Peyer's patch (tissue), 4 donors: ENCODE data around the gene POU5F1. TPM values are rescaled to one million over a fixed set of nuclear protein-coding genes. Genes with fewer than 3 reads are reported as not detected.
"Not testable (repeated sequence)": the region's sequence is repeated elsewhere in the genome, so short reads cannot be mapped to it uniquely, and the experiment has no call there.

Experiments
- DNase-seq, 3 donors: peaks; one replicate each; pipeline ENCODE4 v3.0.0-alpha.2; 2017 to 2019
- H3K27ac ChIP-seq, 4 donors: fragments of 200-600 bp; sonication (generic); one replicate each; pipeline ENCODE4 v1.5.1; 2016 to 2019
- H3K27me3 ChIP-seq, 2 donors: fragments of 200-600 bp; sonication (generic); one replicate each; pipeline ENCODE4 v1.5.1; 2019
- H3K36me3 ChIP-seq, 3 donors: fragments of 200-600 bp; sonication (generic); one replicate each; pipeline ENCODE4 v1.5.1; 2016 to 2019
- H3K4me1 ChIP-seq, 4 donors: fragments of 200-600 bp; sonication (generic); one replicate each; pipeline ENCODE4 v1.5.1; 2016 to 2019
- H3K4me3 ChIP-seq, 4 donors: fragments of 200-600 bp; sonication (generic); 1 replicate in 3 of 4; 2 replicates in 1 of 4; pipeline ENCODE4 v1.5.1; 2016 to 2019; ENCODE audit warnings: mild to moderate bottlenecking in 1 of 4
- H3K9me3 ChIP-seq, 4 donors: fragments of 200-600 bp; sonication (generic); one replicate each; pipeline ENCODE4 v1.5.1; 2016 to 2019; ENCODE audit warnings: mild to moderate bottlenecking in 1 of 4
- POLR2A ChIP-seq, 2 donors: fragments of 450-650 bp; IDR thresholded peaks; one replicate each; pipeline ENCODE4 v1.5.1; 2017; ENCODE audit warnings: antibody characterized with exemption in 2 of 2, mild to moderate bottlenecking in 2 of 2, moderate library complexity in 2 of 2
- total RNA-seq, 4 donors: library from RNA; depleted of rRNA; stranded (reverse); fragments of >200 nt; gene quantifications; one replicate each; pipeline ENCODE4 v1.1.0, GENCODE V29; 2016
- TF ChIP-seq, protein P1 (sequence below), 6 experiments: fragments of 450-650 bp in 4 of 6; fragments of 200-600 bp in 2 of 6; sonication (generic) in 1 of 6; IDR thresholded peaks; one replicate each; pipeline ENCODE4 v1.5.1; 2017 to 2019; ENCODE audit warnings: antibody characterized with exemption in 6 of 6, mild to moderate bottlenecking in 3 of 6, moderate library complexity in 1 of 6

Gene POU5F1
- total RNA-seq, 4 donors from 2014 or later = 14.9 to 121 (median 45.0) TPM

- Histone ChIP-seq H3K27ac (no peak overlapping the region), H3K4me1 (no peaks in the 10 kb centered on the region), H3K9me3 (no peaks in the 10 kb centered on the region), H3K4me3 (no peak overlapping the region), H3K27me3 (no peaks in the 10 kb centered on the region), H3K36me3 (peaks cover 0 to 25% (median 0%) of the 10 kb centered on the region in 3 donors)
- no peak for DNase-seq
- TF ChIP-seq POLR2A (IDR thresholded peaks at IDR 0.05) = no peak
Observed at GRCh38 chr6:31174378-31174777, 3.9 kb upstream of the POU5F1 start.

- Histone ChIP-seq H3K9me3 (no peaks in the 10 kb centered on the region), H3K36me3 (peaks cover 0 to 25% (median 0%) of the 10 kb centered on the region in 3 donors), H3K27me3 (no peaks in the 10 kb centered on the region), H3K4me1 (no peaks in the 10 kb centered on the region), H3K27ac (no peak overlapping the region), H3K4me3 (no peak overlapping the region)
- TF ChIP-seq POLR2A (IDR thresholded peaks at IDR 0.05) = no peak
- TF ChIP-seq, protein P1, sequence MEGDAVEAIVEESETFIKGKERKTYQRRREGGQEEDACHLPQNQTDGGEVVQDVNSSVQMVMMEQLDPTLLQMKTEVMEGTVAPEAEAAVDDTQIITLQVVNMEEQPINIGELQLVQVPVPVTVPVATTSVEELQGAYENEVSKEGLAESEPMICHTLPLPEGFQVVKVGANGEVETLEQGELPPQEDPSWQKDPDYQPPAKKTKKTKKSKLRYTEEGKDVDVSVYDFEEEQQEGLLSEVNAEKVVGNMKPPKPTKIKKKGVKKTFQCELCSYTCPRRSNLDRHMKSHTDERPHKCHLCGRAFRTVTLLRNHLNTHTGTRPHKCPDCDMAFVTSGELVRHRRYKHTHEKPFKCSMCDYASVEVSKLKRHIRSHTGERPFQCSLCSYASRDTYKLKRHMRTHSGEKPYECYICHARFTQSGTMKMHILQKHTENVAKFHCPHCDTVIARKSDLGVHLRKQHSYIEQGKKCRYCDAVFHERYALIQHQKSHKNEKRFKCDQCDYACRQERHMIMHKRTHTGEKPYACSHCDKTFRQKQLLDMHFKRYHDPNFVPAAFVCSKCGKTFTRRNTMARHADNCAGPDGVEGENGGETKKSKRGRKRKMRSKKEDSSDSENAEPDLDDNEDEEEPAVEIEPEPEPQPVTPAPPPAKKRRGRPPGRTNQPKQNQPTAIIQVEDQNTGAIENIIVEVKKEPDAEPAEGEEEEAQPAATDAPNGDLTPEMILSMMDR (IDR thresholded peaks at IDR 0.05) = no peak
- DNase-seq = no peak
Observed at GRCh38 chr6:31173406-31173805, 2.9 kb upstream of the POU5F1 start.

DNA sequence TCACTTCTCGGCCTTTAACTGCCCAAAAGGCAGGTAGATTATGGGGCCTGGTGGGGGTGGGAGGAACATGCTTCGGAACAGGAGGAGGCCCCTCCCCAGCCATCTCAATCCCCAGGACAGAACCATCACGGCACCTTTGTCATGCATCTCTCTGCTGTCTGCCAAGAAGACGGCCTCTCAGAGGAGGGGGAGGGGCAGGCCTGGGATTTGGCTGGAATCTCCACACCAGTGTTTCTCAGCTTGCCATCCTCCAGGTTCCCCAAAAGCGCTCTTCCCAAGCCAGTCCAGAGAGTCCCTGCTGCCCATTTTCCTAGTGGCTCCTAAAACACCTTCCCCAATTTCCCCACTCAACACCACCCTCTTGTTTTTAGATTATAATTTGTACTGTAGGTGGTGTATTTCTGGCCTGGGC is 2.5 kb upstream of the POU5F1 start:
- Histone ChIP-seq H3K27me3 (no peaks in the 10 kb centered on the region), H3K4me1 (no peaks in the 10 kb centered on the region), H3K9me3 (no peaks in the 10 kb centered on the region), H3K27ac (no peak overlapping the region), H3K4me3 (no peak overlapping the region), H3K36me3 (peaks cover 0 to 25% (median 0%) of the 10 kb centered on the region in 3 donors)
- TF ChIP-seq POLR2A (IDR thresholded peaks at IDR 0.05) = no peak
- TF ChIP-seq, protein P1 (IDR thresholded peaks at IDR 0.05) = no peak
- no peak for DNase-seq

DNA sequence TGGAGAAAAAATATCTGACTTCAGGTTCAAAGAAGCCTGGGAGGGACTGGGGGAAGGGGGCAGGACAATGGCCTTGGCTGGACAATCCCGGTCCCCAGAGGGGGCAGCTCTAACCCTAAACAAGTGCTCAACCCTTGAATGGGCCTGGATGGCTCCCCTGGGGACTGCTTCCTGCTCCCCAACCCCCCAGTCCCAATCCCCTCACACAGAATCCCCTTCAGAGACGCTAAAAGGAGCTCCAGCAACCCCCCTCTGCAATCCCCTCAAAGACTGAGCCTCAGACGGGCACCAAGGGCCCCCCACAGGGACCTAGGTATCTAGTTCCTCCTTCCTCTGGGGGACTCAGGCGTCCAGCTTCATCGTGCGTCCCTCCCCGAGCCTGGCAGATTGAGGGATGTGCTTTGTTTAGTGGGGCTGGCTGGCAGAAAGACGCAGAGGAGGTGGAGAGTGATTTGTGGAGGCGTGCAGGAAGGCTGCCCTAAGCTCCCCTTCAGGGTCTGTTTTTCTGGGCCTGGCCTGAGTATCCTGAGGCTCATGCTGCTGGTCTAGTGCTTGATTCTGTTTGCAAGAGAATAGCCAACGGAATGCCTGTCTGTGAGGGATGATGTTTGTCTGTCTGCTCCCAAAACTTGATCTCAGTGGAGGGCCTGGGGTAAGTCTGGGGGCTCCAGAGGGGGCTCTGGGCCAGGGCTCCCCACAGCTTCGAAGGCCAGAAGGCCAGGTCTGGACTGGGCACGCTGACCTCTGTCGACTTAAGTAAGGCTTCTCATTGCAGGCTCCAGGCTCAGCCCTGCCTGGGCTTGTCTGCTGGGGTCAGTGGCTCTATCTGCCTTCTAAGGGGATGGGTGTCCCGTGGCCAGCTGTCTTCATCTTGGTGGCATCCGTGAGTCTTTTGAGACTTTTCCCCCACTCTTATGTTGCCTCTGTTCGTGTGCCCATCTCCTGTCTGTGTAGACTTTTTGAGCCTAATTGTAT is 1.7 kb upstream of the POU5F1 start:
- TF ChIP-seq, protein P1 (IDR thresholded peaks at IDR 0.05) = no peak
- no peak for TF ChIP-seq POLR2A (IDR thresholded peaks at IDR 0.05)
- Histone ChIP-seq H3K4me1 (no peaks in the 10 kb centered on the region), H3K9me3 (no peaks in the 10 kb centered on the region), H3K27me3 (no peaks in the 10 kb centered on the region), H3K36me3 (peaks cover 0 to 25% (median 0%) of the 10 kb centered on the region in 3 donors), H3K27ac (no peak overlapping the region), H3K4me3 (no peak overlapping the region)
- DNase-seq = no peak

DNA sequence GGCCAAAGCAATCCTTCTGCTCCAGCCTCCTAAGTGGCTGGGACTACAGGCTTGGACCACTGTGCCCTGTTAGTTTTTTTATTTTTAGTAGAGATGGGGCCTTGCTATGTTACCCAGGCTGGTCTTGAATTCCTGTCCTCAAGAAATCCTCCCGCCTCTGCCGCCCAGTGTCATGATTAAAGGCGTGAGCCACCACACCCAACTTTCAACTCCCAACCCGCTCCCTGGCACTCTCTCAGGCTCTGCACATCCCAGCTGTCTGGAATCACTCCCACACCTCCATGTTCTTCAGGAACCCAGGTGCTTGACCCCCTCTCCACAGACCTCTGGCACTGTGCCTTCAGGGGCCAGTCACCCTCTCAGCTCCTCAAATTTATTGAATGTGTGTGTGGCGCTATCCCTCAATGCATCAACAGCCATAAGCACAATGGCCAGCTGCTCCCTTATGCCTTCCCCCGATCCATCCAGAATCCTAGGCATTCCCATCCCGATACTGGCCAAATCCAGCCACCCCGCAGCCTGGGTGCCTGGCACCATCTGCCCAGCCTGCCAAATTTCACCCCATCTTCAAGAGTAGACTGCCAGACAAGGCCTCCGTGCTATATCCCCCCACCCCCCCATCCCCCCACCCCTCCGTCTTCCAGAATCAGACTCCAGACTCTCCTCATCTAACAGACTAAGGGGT is 647 bp upstream of the POU5F1 start:
- peaks cover 0 to 23% (median 0%) of the 10 kb centered on the region in 3 donors for H3K36me3 ChIP-seq
- no peak for TF ChIP-seq POLR2A (IDR thresholded peaks at IDR 0.05)
- TF ChIP-seq, protein P1 (IDR thresholded peaks at IDR 0.05) = no peak
- no peaks in the 10 kb centered on the region for H3K9me3 ChIP-seq
- no peak overlapping the region for H3K27ac ChIP-seq
- no peak for DNase-seq
- H3K27me3 ChIP-seq = no peaks in the 10 kb centered on the region
- no peaks in the 10 kb centered on the region for H3K4me1 ChIP-seq
- no peak overlapping the region for H3K4me3 ChIP-seq

GRCh38 chr6:31169858-31170599 is 453 bp downstream of the POU5F1 start:
- not testable (repeated sequence) for DNase-seq, H3K27me3 ChIP-seq, H3K4me3 ChIP-seq, H3K27ac ChIP-seq, H3K4me1 ChIP-seq, H3K9me3 ChIP-seq
- H3K36me3 ChIP-seq = peaks cover 0 to 12% (median 0%) of the 10 kb centered on the region in 3 donors
